GM23338 (cell line): Measurements from ENCODE around the gene JAKMIP2. TPM values are rescaled to one million over a fixed set of nuclear protein-coding genes. Genes with fewer than 3 reads are reported as not detected.

Source experiments
- ATAC-seq: fragments of 200-7000 bp; cut with Tn5 transposase; 3 replicates; pipeline ENCODE4 v1.9.1; 2020
- DNase-seq: peaks from one replicate; pipeline ENCODE4 v3.0.0-alpha.2; 2015; ENCODE audit warnings: low spot score
- H2AFZ ChIP-seq: fragments of 200-600 bp; sonication (generic); 2 replicates; pipeline ENCODE4 v1.8.0; 2016; ENCODE audit warnings: antibody characterized with exemption, mild to moderate bottlenecking, moderate library complexity
- H3F3A ChIP-seq: fragments of 200-600 bp; sonication (generic); replicated peaks from 2 replicates; pipeline ENCODE4 v1.8.0; 2017; ENCODE audit warnings: antibody characterized with exemption, mixed run types, low read depth
- H3K27ac ChIP-seq: fragments of 200-600 bp; sonication (generic); 2 replicates; pipeline ENCODE4 v1.6.1; 2016; ENCODE audit warnings: low read depth
- H3K27me3 ChIP-seq: fragments of 200-600 bp; sonication (generic); 2 replicates; pipeline ENCODE4 v1.8.0; 2016; ENCODE audit warnings: mild to moderate bottlenecking, mixed run types, moderate library complexity; ENCODE audit not compliant: insufficient read depth
- H3K36me3 ChIP-seq: fragments of 200-600 bp; sonication (generic); 2 replicates; pipeline ENCODE4 v1.8.0; 2016; ENCODE audit warnings: mild to moderate bottlenecking; ENCODE audit not compliant: insufficient read depth
- H3K4me1 ChIP-seq: fragments of 200-600 bp; sonication (generic); 2 replicates; pipeline ENCODE4 v1.8.0; 2016; ENCODE audit warnings: mild to moderate bottlenecking, moderate library complexity; ENCODE audit not compliant: insufficient read depth
- H3K4me2 ChIP-seq: fragments of 200-600 bp; sonication (generic); 2 replicates; pipeline ENCODE4 v1.7.1; 2017; ENCODE audit warnings: mixed run types
- H3K4me3 ChIP-seq: fragments of 200-600 bp; sonication (generic); 2 replicates; pipeline ENCODE4 v1.6.1; 2016; ENCODE audit warnings: mixed run types
- H3K79me2 ChIP-seq: fragments of 200-600 bp; sonication (generic); replicated peaks from 2 replicates; pipeline ENCODE4 v1.8.0; 2017; ENCODE audit warnings: mild to moderate bottlenecking; ENCODE audit not compliant: insufficient read depth
- H3K9me2 ChIP-seq: fragments of 200-600 bp; sonication (generic); 2 replicates; pipeline ENCODE4 v1.8.0; 2017; ENCODE audit not compliant: insufficient read depth
- H4K20me1 ChIP-seq: fragments of 200-600 bp; sonication (generic); replicated peaks from 2 replicates; pipeline ENCODE4 v1.8.0; 2017; ENCODE audit warnings: mild to moderate bottlenecking; ENCODE audit not compliant: insufficient read depth
- H3K27ac Mint-ChIP-seq: 2 replicates; pipeline ENCODE4 v1.8.0; 2020; ENCODE audit warnings: inconsistent platforms, mild to moderate bottlenecking, moderate library complexity, mixed read lengths
- H3K27me3 Mint-ChIP-seq: 3 replicates; pipeline ENCODE4 v1.8.0; 2022; ENCODE audit warnings: low read depth, mild to moderate bottlenecking, moderate library complexity, mixed read lengths, inconsistent platforms; ENCODE audit not compliant: insufficient read depth, poor library complexity
- H3K36me3 Mint-ChIP-seq: 3 replicates; pipeline ENCODE4 v1.8.0; 2021; ENCODE audit warnings: low read depth, mild to moderate bottlenecking, inconsistent platforms, moderate library complexity, mixed read lengths
- H3K4me1 Mint-ChIP-seq: 3 replicates; pipeline ENCODE4 v1.8.0; 2020; ENCODE audit warnings: mild to moderate bottlenecking, inconsistent platforms, mixed read lengths
- H3K4me3 Mint-ChIP-seq: 3 replicates; pipeline ENCODE4 v1.8.0; 2021; ENCODE audit warnings: moderate library complexity, mild to moderate bottlenecking, inconsistent platforms, mixed read lengths
- H3K9me3 Mint-ChIP-seq: 3 replicates; pipeline ENCODE4 v1.8.0; 2020; ENCODE audit warnings: moderate library complexity, mild to moderate bottlenecking, inconsistent platforms, mixed read lengths
- CREB1 ChIP-seq: fragments of 250-450 bp; sonication (Bioruptor Pico); IDR thresholded peaks from 2 replicates; pipeline ENCODE4 v1.5.0; 2020; ENCODE audit warnings: low read depth, mild to moderate bottlenecking, moderate library complexity
- CTCF ChIP-seq, 2 experiments: fragments of 200-600 bp in 1 of 2; sonication (generic) in 1 of 2; conservative IDR thresholded peaks; 2 replicates each; pipeline versions ENCODE4 v1.5.1 to v1.6.1; 2016 to 2017; ENCODE audit warnings: antibody characterized with exemption in 2 of 2, low read depth in 2 of 2, mild to moderate bottlenecking in 2 of 2, moderate library complexity in 1 of 2
- ETS1 ChIP-seq: IDR thresholded peaks from 2 replicates; pipeline ENCODE4 v1.6.1; 2016; ENCODE audit warnings: antibody characterized with exemption
- EZH2 ChIP-seq: fragments of 200-600 bp; sonication (generic); IDR thresholded peaks from one replicate; pipeline ENCODE4 v1.8.0; 2017; ENCODE audit warnings: antibody characterized with exemption, mild to moderate bottlenecking, low read depth; ENCODE audit not compliant: unreplicated experiment
- EZH2phosphoT487 ChIP-seq: fragments of 200-600 bp; sonication (generic); IDR thresholded peaks from one replicate; pipeline ENCODE4 v1.8.1; 2018; ENCODE audit warnings: antibody characterized with exemption; ENCODE audit not compliant: unreplicated experiment
- JUNB ChIP-seq: IDR thresholded peaks from one replicate; pipeline ENCODE4 v1.6.1; 2016; ENCODE audit warnings: antibody characterized with exemption; ENCODE audit not compliant: unreplicated experiment
- NANOG ChIP-seq: IDR thresholded peaks from 2 replicates; pipeline ENCODE4 v1.6.1; 2016; ENCODE audit warnings: antibody characterized with exemption, borderline replicate concordance
- POLR2AphosphoS5 ChIP-seq: IDR thresholded peaks from 2 replicates; pipeline ENCODE4 v1.6.1; 2016; ENCODE audit warnings: antibody characterized with exemption, low read depth
- REST ChIP-seq: IDR thresholded peaks from one replicate; pipeline ENCODE4 v1.6.1; 2018; ENCODE audit warnings: antibody characterized with exemption; ENCODE audit not compliant: unreplicated experiment
- STAT1 ChIP-seq: IDR thresholded peaks from one replicate; pipeline ENCODE4 v1.6.1; 2016; ENCODE audit warnings: antibody characterized with exemption; ENCODE audit not compliant: unreplicated experiment
- ZNF114 ChIP-seq: fragments of 250-450 bp; sonication (Bioruptor Pico); IDR thresholded peaks from 2 replicates; pipeline ENCODE4 v1.5.0; 2020; ENCODE audit warnings: mild to moderate bottlenecking, moderate library complexity
- ZNF331 ChIP-seq: fragments of 250-450 bp; sonication (Bioruptor Pico); IDR thresholded peaks from 2 replicates; pipeline ENCODE4 v1.5.0; 2020; ENCODE audit warnings: low read depth, mild to moderate bottlenecking, moderate library complexity
- ZNF462 ChIP-seq: fragments of 250-450 bp; sonication (Bioruptor Pico); IDR thresholded peaks from 2 replicates; pipeline ENCODE4 v1.5.0; 2020; ENCODE audit warnings: mild to moderate bottlenecking, moderate library complexity
- polyA plus RNA-seq: library from polyadenylated mRNA; unstranded; fragments of >200 nt; fragmentation: Nextera tagmentation; extraction: Ambion mirVana; gene quantifications from 2 replicates; pipeline ENCODE4 v1.2.1, GENCODE V29; 2016
- total RNA-seq: library from RNA; depleted of rRNA; stranded (reverse); fragments of >200 nt; shearing (Covaris generic); gene quantifications from 2 replicates; pipeline ENCODE4 v1.2.3, GENCODE V29; 2014

JAKMIP2 gene
- total and polyA plus RNA-seq, 2 experiments from 2014 or later: 20.5 to 27.2 TPM

- no peak overlapping the region for H2AFZ ChIP-seq
- no peaks in the 10 kb centered on the region for H3K9me2 ChIP-seq
- no peaks in the 10 kb centered on the region for H3K79me2 ChIP-seq
- Mint-ChIP-seq H3K36me3 (no peaks in the 10 kb centered on the region), H3K27ac (no peak overlapping the region), H3K9me3 (no peaks in the 10 kb centered on the region), H3K4me1 (peaks cover 2% of the 10 kb centered on the region; the same call in 1 of the 3 replicates), H3K27me3 (no peaks in the 10 kb centered on the region), H3K4me3 (no peak overlapping the region)
- H4K20me1 ChIP-seq: no peaks in the 10 kb centered on the region
- no peak overlapping the region for H3K27ac ChIP-seq
- no peaks in the 10 kb centered on the region for H3K27me3 ChIP-seq
- TF ChIP-seq CREB1 (CRISPR knock-in tag): no peak
- TF ChIP-seq CTCF (conservative IDR thresholded peaks at IDR 0.05; ENCODE audit: low read depth in 2 of 2): no peak
- TF ChIP-seq EZH2: no peak
- TF ChIP-seq ETS1: no peak
- TF ChIP-seq POLR2AphosphoS5: no peak
- TF ChIP-seq NANOG: no peak
- TF ChIP-seq EZH2phosphoT487: no peak
- TF ChIP-seq ZNF114 (CRISPR knock-in tag): no peak
- no peak for TF ChIP-seq JUNB
- no peak for TF ChIP-seq STAT1
- no peak for TF ChIP-seq ZNF462 (CRISPR knock-in tag)
- TF ChIP-seq ZNF331 (CRISPR knock-in tag): no peak
- TF ChIP-seq REST: no peak
- no peaks in the 10 kb centered on the region for H3K4me1 ChIP-seq
- no peaks in the 10 kb centered on the region for H3F3A ChIP-seq
- ATAC-seq: no peak
- DNase-seq: no peak
- H3K4me3 ChIP-seq: no peak overlapping the region
- no peaks in the 10 kb centered on the region for H3K36me3 ChIP-seq
- no peak overlapping the region for H3K4me2 ChIP-seq
Measured at GRCh38 chr5:147796556-147797308, 14.2 kb upstream of the JAKMIP2 start.
